ENCODE results near the gene GALR3. TPM values are rescaled to one million over a fixed set of nuclear protein-coding genes. Genes with fewer than 3 reads are reported as not detected.

The GALR3 gene
- total RNA-seq, 1 donor = under 0.01 TPM

DNA sequence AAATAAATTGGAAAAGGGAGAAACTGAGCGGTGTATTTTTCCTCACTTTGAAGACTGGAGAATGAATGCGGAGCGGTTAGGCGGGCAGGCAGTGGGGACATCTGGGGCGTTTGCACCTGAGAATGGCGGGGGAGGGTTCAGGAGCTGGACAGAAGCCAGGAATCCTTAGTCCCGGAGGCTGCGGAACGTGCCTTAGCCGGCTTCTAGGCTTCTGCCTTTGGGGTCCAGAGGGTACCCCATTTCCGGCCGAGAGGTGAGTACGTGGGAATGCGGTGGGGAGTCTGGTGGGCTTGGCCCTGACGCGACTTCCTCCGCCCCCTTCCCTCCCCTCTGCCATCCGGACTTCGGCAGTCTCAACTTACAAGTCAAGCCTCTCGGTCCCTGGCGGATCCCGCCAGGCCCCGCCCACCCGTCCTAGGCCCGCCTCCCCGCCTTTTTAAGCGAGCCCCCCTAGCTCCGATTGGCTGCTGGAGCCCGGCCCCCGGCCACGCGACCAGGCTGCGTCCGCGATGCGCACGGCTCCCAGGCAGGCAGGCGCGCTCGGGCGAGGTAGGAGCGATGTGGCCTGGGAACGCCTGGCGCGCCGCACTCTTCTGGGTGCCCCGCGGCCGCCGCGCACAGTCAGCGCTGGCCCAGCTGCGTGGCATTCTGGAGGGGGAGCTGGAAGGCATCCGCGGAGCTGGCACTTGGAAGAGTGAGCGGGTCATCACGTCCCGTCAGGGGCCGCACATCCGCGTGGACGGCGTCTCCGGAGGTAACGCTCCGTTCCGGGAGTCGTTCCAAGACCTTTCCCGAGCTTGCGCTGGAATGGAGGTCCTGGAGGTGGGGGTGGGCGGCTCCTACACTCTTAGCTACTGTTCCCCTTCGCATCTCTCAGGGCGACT is 15.5 kb upstream of the GALR3 start, which contains the start of gene GCAT:
Gene GCAT, plus strand, starts transcription at position 525 of the 884 bp plus-strand sequence. Its CDS starts 34 bp downstream, at position 559.
- DNase-seq (ENCODE audit: low read depth) = peak; percentile 98
- TF ChIP-seq, protein P1, sequence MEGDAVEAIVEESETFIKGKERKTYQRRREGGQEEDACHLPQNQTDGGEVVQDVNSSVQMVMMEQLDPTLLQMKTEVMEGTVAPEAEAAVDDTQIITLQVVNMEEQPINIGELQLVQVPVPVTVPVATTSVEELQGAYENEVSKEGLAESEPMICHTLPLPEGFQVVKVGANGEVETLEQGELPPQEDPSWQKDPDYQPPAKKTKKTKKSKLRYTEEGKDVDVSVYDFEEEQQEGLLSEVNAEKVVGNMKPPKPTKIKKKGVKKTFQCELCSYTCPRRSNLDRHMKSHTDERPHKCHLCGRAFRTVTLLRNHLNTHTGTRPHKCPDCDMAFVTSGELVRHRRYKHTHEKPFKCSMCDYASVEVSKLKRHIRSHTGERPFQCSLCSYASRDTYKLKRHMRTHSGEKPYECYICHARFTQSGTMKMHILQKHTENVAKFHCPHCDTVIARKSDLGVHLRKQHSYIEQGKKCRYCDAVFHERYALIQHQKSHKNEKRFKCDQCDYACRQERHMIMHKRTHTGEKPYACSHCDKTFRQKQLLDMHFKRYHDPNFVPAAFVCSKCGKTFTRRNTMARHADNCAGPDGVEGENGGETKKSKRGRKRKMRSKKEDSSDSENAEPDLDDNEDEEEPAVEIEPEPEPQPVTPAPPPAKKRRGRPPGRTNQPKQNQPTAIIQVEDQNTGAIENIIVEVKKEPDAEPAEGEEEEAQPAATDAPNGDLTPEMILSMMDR (IDR thresholded peaks at IDR 0.05; ENCODE audit: insufficient read depth, low read depth, low read length) = no peak
- peak within 1 kb of the TSS; percentile 81 for H3K4me3 ChIP-seq (ENCODE audit: low read depth, low read length)

DNA sequence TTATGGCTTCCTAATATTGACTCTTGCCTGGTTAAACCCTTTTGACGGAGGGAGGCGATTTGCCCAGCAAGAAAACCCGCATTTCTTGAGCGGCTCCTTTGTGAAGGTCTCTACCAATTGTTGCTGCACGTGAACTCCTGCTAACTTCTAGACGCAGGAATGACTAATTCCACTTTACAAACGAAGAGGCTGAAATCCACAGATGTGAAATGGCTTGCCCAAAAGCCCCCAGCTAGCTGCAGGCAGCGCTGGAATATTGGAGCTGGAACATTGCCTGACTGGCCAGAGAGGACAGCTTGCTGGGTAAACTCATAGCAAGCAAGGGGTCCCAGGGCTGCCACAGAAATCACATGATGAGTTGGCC is 14.9 kb upstream of the GALR3 start:
- TF ChIP-seq, protein P1 (IDR thresholded peaks at IDR 0.05; ENCODE audit: insufficient read depth, low read depth, low read length) = no peak
- DNase-seq (ENCODE audit: low read depth) = peak; percentile 40

DNA sequence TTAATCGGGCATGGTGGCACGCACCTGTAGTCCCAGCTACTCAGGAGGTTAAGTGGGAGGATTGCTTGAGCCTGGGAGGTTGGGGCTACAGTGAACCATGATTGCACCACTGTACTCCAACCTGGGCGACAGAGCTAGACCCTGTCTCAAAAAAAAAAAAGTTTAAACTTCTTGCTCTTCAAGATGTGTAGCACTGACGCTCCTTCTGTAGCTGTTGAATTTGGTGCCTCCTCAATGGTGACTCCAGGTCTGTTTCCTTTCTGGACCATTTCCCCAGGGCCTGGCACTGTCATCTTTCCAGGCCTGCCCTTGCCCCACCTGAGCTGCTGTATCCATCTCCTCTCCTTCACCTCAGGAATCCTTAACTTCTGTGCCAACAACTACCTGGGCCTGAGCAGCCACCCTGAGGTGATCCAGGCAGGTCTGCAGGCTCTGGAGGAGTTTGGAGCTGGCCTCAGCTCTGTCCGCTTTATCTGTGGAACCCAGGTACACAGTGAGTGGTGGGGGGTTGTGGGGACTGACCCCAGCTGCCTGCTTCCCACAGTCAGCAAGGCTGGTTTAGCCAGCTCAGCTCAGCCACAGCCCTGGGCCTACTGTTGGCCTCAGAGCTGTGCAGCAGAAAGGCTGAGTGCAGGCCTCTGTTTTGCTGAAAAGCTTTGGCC is 13.4 kb upstream of the GALR3 start:
- TF ChIP-seq, protein P1 (IDR thresholded peaks at IDR 0.05; ENCODE audit: insufficient read depth, low read depth, low read length) = no peak
- no peak for DNase-seq (ENCODE audit: low read depth)
- H3K4me3 ChIP-seq (ENCODE audit: low read depth, low read length) = no peak overlapping the region

More for the DNA sequence above, 14.9 kb upstream of the GALR3 start:
- H3K4me3 ChIP-seq (ENCODE audit: low read depth, low read length) = peak overlapping the region; percentile 81

DNA sequence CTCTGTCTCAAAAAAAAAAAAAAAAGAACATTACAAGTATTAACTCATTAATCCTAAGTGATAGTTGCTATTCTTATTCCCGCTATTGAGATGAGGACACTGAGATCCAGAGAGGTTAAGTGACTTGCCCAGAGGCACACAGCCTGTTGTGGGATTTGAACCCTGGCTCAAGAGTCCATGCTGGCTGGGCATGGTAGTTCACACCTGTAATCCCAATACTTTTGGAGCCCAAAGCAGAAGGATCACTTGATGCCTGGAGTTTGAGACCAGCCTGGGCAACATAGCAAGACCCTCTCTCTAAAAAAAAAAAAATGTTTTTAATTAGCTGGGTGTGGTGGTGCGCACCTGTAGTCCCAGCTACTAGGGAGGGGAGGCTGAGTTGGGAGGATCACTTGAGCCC is 11.3 kb upstream of the GALR3 start:
- DNase-seq (ENCODE audit: low read depth) = no peak
- no peak overlapping the region for H3K4me3 ChIP-seq (ENCODE audit: low read depth, low read length)
- TF ChIP-seq, protein P1 (IDR thresholded peaks at IDR 0.05; ENCODE audit: insufficient read depth, low read depth, low read length) = no peak

DNA sequence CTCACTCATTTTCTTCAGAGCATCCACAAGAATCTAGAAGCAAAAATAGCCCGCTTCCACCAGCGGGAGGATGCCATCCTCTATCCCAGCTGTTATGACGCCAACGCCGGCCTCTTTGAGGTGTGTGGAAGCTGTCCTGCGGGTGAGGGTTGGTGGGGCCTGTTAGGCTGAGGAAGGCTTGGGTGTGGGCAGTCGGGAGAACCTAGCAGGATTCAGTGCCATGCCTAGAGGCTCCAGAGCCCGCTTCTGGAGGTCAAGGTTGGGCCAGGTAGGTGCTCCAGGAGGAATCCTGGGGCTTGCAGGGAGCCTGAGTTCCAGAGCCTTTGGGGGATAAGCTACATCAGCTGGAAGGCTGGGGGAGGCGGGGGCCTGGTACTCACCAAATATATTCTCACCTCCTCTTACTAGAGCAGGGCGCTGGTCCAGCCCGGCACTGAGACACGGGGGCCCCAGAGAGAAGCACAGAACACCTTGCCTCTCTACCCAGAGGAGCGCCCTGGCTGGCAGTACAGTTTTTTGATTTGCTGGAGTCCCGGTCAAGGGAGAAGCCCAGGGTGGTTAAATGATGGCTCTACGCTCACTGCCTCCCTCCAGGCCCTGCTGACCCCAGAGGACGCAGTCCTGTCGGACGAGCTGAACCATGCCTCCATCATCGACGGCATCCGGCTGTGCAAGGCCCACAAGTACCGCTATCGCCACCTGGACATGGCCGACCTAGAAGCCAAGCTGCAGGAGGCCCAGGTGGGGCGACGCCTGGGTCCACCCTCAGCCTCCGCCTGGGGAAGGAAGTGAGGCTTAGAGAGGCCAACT is 10.1 kb upstream of the GALR3 start:
- TF ChIP-seq, protein P1 (IDR thresholded peaks at IDR 0.05; ENCODE audit: insufficient read depth, low read depth, low read length) = no peak

DNA sequence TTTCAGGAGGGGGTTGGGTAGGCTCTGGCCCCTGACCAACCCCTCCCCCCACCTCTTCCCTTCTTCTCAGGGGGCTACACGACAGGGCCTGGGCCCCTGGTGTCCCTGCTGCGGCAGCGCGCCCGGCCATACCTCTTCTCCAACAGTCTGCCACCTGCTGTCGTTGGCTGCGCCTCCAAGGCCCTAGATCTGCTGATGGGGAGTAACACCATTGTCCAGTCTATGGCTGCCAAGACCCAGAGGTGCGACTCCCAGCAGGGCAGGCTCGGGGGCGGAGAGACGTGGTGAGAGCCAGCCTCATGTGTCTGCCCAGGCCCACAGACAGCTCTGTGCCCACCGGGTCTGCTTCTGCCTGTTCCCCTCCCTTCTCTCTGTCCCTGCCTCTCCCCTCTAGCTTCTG is 7.6 kb upstream of the GALR3 start:
- H3K4me3 ChIP-seq (ENCODE audit: low read depth, low read length) = no peak overlapping the region
- TF ChIP-seq, protein P1 (IDR thresholded peaks at IDR 0.05; ENCODE audit: insufficient read depth, low read depth, low read length) = no peak
- no peak for DNase-seq (ENCODE audit: low read depth)

More for the DNA sequence above, 10.1 kb upstream of the GALR3 start:
- DNase-seq (ENCODE audit: low read depth) = no peak
- no peak overlapping the region for H3K4me3 ChIP-seq (ENCODE audit: low read depth, low read length)

Data from fibroblast of villous mesenchyme (primary cell).